Body of pancreas (tissue), 4 donors: ENCODE measurements around the gene FOXP1.

ENCODE experiments used
- CTCF ChIP-seq, 7 experiments: fragments of 450-650 bp in 4 of 7; fragments of 200-600 bp in 3 of 7; sonication (generic) in 3 of 7; IDR thresholded peaks; one replicate each; pipeline ENCODE4 v1.5.1; 2016 to 2019; ENCODE audit warnings: antibody characterized with exemption in 7 of 7
- POLR2A ChIP-seq, 3 donors: fragments of 450-650 bp; IDR thresholded peaks; one replicate each; pipeline ENCODE4 v1.6.1; 2016; ENCODE audit warnings: antibody characterized with exemption in 3 of 3, mild to moderate bottlenecking in 2 of 3

- no peak for TF ChIP-seq CTCF (IDR thresholded peaks at IDR 0.05)
- TF ChIP-seq POLR2A (IDR thresholded peaks at IDR 0.05): no peak
These were observed 32.1 kb downstream of the FOXP1 start for GRCh38 chr3:71551311-71551919.
